Tibial artery (tissue), 4 donors: ENCODE results near the gene HDAC4.
A peak's percentile ranks its signal among the peaks of the same experiment; 100 is the strongest.
"Not testable (repeated sequence)": the region's sequence is repeated elsewhere in the genome, so short reads cannot be mapped to it uniquely, and the experiment has no call there.

Experiments
- DNase-seq, 2 donors: peaks; one replicate each; pipeline ENCODE4 v3.0.0-alpha.2; 2019
- H3K27ac ChIP-seq, 2 donors: fragments of 200-600 bp; sonication (generic) in 1 of 2; 1 replicate in 1 of 2; 2 replicates in 1 of 2; pipeline ENCODE4 v1.5.1; 2018 to 2019; ENCODE audit warnings: mild to moderate bottlenecking in 1 of 2
- H3K27me3 ChIP-seq, 2 donors: fragments of 200-600 bp; sonication (generic) in 1 of 2; one replicate each; pipeline versions ENCODE4 v1.5.1 to v1.6.0; 2016 to 2019
- H3K36me3 ChIP-seq, 3 donors: fragments of 200-600 bp; sonication (generic) in 2 of 3; one replicate each; pipeline ENCODE4 v1.5.1; 2016 to 2019; ENCODE audit warnings: mild to moderate bottlenecking in 2 of 3
- H3K4me1 ChIP-seq, 4 donors: fragments of 200-600 bp; sonication (generic) in 2 of 4; 1 replicate in 3 of 4; 2 replicates in 1 of 4; pipeline ENCODE4 v1.5.1; 2016 to 2019
- H3K4me3 ChIP-seq, 2 donors: fragments of 200-600 bp; sonication (generic) in 1 of 2; 1 replicate in 1 of 2; 2 replicates in 1 of 2; pipeline ENCODE4 v1.5.1; 2018 to 2019; ENCODE audit warnings: mild to moderate bottlenecking in 2 of 2
- H3K9me3 ChIP-seq, 3 donors: fragments of 200-600 bp; sonication (generic) in 1 of 3; one replicate each; pipeline ENCODE4 v1.5.1; 2016 to 2019
- CTCF ChIP-seq, 2 experiments: fragments of 200-600 bp in 1 of 2; fragments of 450-650 bp in 1 of 2; IDR thresholded peaks; one replicate each; pipeline ENCODE4 v1.5.1; 2017 to 2019; ENCODE audit warnings: antibody characterized with exemption in 2 of 2, mild to moderate bottlenecking in 1 of 2, moderate library complexity in 1 of 2
- intact Hi-C: fragments of 100-400 bp; cut with DNase I; formaldehyde crosslinking; loops from one replicate; pipeline ENCODE4 v1.15.0; 2023; ENCODE audit warnings: low total_unique reads

The HDAC4 gene

GRCh38 chr2:239283288-239283945, 117.4 kb downstream of the HDAC4 start:
- Histone ChIP-seq H3K27me3 (no peaks in the 10 kb centered on the region), H3K27ac (no peak overlapping the region), H3K9me3 (no peaks in the 10 kb centered on the region), H3K4me3 (no peak overlapping the region), H3K36me3 (no peaks in the 10 kb centered on the region), H3K4me1 (peaks cover 0 to 19% (median 13%) of the 10 kb centered on the region in 4 donors)
- TF ChIP-seq CTCF (IDR thresholded peaks at IDR 0.05), result no peak
- intact Hi-C loops, result no loop called here
- DNase-seq, result peak in 1 of 2 donors; percentile 60

GRCh38 chr2:239282448-239283287, 118.2 kb downstream of the HDAC4 start:
- Histone ChIP-seq H3K36me3 (no peaks in the 10 kb centered on the region), H3K27ac (no peak overlapping the region), H3K4me1 (peaks cover 0 to 19% (median 13%) of the 10 kb centered on the region in 4 donors), H3K4me3 (no peak overlapping the region), H3K9me3 (no peaks in the 10 kb centered on the region), H3K27me3 (no peaks in the 10 kb centered on the region)
- DNase-seq, result no peak
- intact Hi-C loops, result no loop called here
- TF ChIP-seq CTCF (IDR thresholded peaks at IDR 0.05), result no peak

GRCh38 chr2:239280296-239281017, 120.4 kb downstream of the HDAC4 start:
- H3K4me3 ChIP-seq, H3K27me3 ChIP-seq, intact Hi-C loops, H3K9me3 ChIP-seq, H3K36me3 ChIP-seq: not testable (repeated sequence)
- DNase-seq, result peak; percentile 39 to 69
- Histone ChIP-seq H3K4me1 (peaks cover 2 to 34% (median 24%) of the 10 kb centered on the region in 4 donors), H3K27ac (peak overlapping the region in 1 of 2 donors; percentile 37)

GRCh38 chr2:239279508-239280295, 121.1 kb downstream of the HDAC4 start:
- DNase-seq, result peak in 1 of 2 donors; percentile 19
- H3K4me1 ChIP-seq, result peaks cover 9 to 40% (median 26%) of the 10 kb centered on the region in 4 donors
- intact Hi-C loops, result no loop called here

GRCh38 chr2:239278941-239279365, 121.9 kb downstream of the HDAC4 start:
- H3K4me3 ChIP-seq, result no peak overlapping the region
- intact Hi-C loops, result no loop called here
- H3K4me1 ChIP-seq, result peaks cover 9 to 46% (median 30%) of the 10 kb centered on the region in 4 donors
- H3K36me3 ChIP-seq, result no peaks in the 10 kb centered on the region
- H3K27me3 ChIP-seq, result no peaks in the 10 kb centered on the region
- H3K27ac ChIP-seq, result no peak overlapping the region
- no peak for TF ChIP-seq CTCF (IDR thresholded peaks at IDR 0.05)
- H3K9me3 ChIP-seq, result no peaks in the 10 kb centered on the region
- peak in 1 of 2 donors; percentile 39 for DNase-seq

More at GRCh38 chr2:239279508-239280295, 121.1 kb downstream of the HDAC4 start:
- Histone ChIP-seq H3K4me3 (no peak overlapping the region), H3K36me3 (no peaks in the 10 kb centered on the region), H3K9me3 (no peaks in the 10 kb centered on the region), H3K27me3 (no peaks in the 10 kb centered on the region), H3K27ac (peak overlapping the region in 1 of 2 donors; percentile 37)
- no peak for TF ChIP-seq CTCF (IDR thresholded peaks at IDR 0.05)
